Cardiac fibroblast (primary cell): ENCODE results near the gene CHRNB1.
"Not testable (repeated sequence)": the region's sequence is repeated elsewhere in the genome, so short reads cannot be mapped to it uniquely, and the experiment has no call there.

Experiments used
- DNase-seq, 2 donors: peaks; one replicate each; pipeline versions ENCODE4 v3.0.0 to v3.0.0-alpha.2; 2010; ENCODE audit warnings: low read depth in 2 of 2
- H3K4me3 ChIP-seq, 2 donors: replicated peaks in 1 of 2; 1 replicate in 1 of 2; 2 replicates in 1 of 2; pipeline ENCODE4 v1.5.1; 2011; ENCODE audit warnings: low read depth in 2 of 2, low read length in 2 of 2, mild to moderate bottlenecking in 2 of 2, moderate library complexity in 1 of 2
- CTCF ChIP-seq: IDR thresholded peaks from one replicate; pipeline ENCODE4 v1.5.1; 2011; ENCODE audit warnings: low read depth, mild to moderate bottlenecking, low read length, inconsistent platforms

CHRNB1 gene

GRCh38 chr17:7479213-7480088 is 34.6 kb downstream of the CHRNB1 start, which contains the start of gene ZBTB4:
ZBTB4 (minus strand) TSS chr17:7479631; CDS start chr17:7466801, 12,830 bp downstream.
- DNase-seq: peak; percentile 39 to 55
- H3K4me3 ChIP-seq: peak within 1 kb of the TSS; percentile 73 to 79

GRCh38 chr17:7480089-7480384 is 35.2 kb downstream of the CHRNB1 start:
- H3K4me3 ChIP-seq: peak overlapping the region; percentile 53 to 73
- peak in 1 of 2 donors; percentile 33 for DNase-seq
- no peak for TF ChIP-seq CTCF

More at GRCh38 chr17:7479213-7480088, 34.6 kb downstream of the CHRNB1 start, which contains the start of gene ZBTB4:
- no peak for TF ChIP-seq CTCF

GRCh38 chr17:7481275-7481674 is 36.4 kb downstream of the CHRNB1 start, which contains the start of gene SLC35G6:
SLC35G6 (plus strand) TSS chr17:7481446; CDS start chr17:7481517, 71 bp downstream.
- H3K4me3 ChIP-seq: peak within 1 kb of the TSS in 1 of 2 donors; percentile 73
- not testable (repeated sequence) for DNase-seq

- not testable (repeated sequence) for DNase-seq, H3K4me3 ChIP-seq
Measured at GRCh38 chr17:7481842-7482741, 37.2 kb downstream of the CHRNB1 start.

- DNase-seq: not testable (repeated sequence)
- peak overlapping the region; percentile 66 to 78 for H3K4me3 ChIP-seq
Measured at GRCh38 chr17:7482742-7483088, 37.9 kb downstream of the CHRNB1 start.

GRCh38 chr17:7483255-7484066 is 38.6 kb downstream of the CHRNB1 start:
- H3K4me3 ChIP-seq: peak overlapping the region; percentile 66 to 78
- no peak for TF ChIP-seq CTCF
- peak; percentile 95 to 97 for DNase-seq

- no peak for TF ChIP-seq CTCF
- DNase-seq: peak; percentile 99
- H3K4me3 ChIP-seq: peak within 1 kb of the TSS; percentile 66 to 78
Measured at GRCh38 chr17:7484067-7484918, 39.4 kb downstream of the CHRNB1 start, which contains the start of gene POLR2A. POLR2A (plus strand) TSS chr17:7484366.
